Heart right ventricle (tissue), 16 donors: ENCODE measurements around the gene OSBPL8. TPM values are rescaled to one million over a fixed set of nuclear protein-coding genes. Genes with fewer than 3 reads are reported as not detected.

Source experiments
- ATAC-seq, 8 donors: fragments of 200-7000 bp; cut with Tn5 transposase; one replicate each; pipeline ENCODE4 v1.9.1; 2020; ENCODE audit warnings: mild to moderate bottlenecking in 8 of 8, moderate library complexity in 8 of 8, moderate number of reproducible peaks in 1 of 8
- DNase-seq, 2 donors: peaks; one replicate each; pipeline ENCODE4 v3.0.0-alpha.2; 2020
- H3K27ac ChIP-seq, 10 donors: fragments of 200-600 bp; sonication (generic) in 2 of 10; one replicate each; pipeline versions ENCODE4 v1.5.0 to v1.8.0; 2020 to 2022; ENCODE audit warnings: mild to moderate bottlenecking in 3 of 10
- H3K27me3 ChIP-seq, 7 donors: fragments of 200-600 bp; one replicate each; pipeline ENCODE4 v1.8.0; 2021 to 2022; ENCODE audit warnings: mild to moderate bottlenecking in 2 of 7
- H3K36me3 ChIP-seq, 9 donors: fragments of 200-600 bp; sonication (generic) in 1 of 9; one replicate each; pipeline versions ENCODE4 v1.5.0 to v1.8.0; 2020 to 2022; ENCODE audit warnings: mild to moderate bottlenecking in 2 of 9
- H3K4me1 ChIP-seq, 9 donors: fragments of 200-600 bp; sonication (generic) in 1 of 9; one replicate each; pipeline versions ENCODE4 v1.5.0 to v1.8.0; 2020 to 2022; ENCODE audit warnings: mild to moderate bottlenecking in 4 of 9
- H3K4me3 ChIP-seq, 10 donors: fragments of 200-600 bp; sonication (generic) in 2 of 10; one replicate each; pipeline versions ENCODE4 v1.5.0 to v1.8.0; 2020 to 2022; ENCODE audit warnings: mild to moderate bottlenecking in 7 of 10, moderate library complexity in 2 of 10
- H3K9me3 ChIP-seq, 11 donors: fragments of 200-600 bp in 10 of 11; sonication (generic) in 2 of 11; one replicate each; pipeline versions ENCODE4 v1.5.0 to v1.8.0; 2013 to 2022; ENCODE audit warnings: mild to moderate bottlenecking in 2 of 11, control low read depth in 1 of 11, moderate library complexity in 1 of 11
- CTCF ChIP-seq, 9 donors: fragments of 200-600 bp; sonication (generic) in 2 of 9; IDR thresholded peaks; one replicate each; pipeline versions ENCODE4 v1.5.0 to v1.8.0; 2021 to 2022; ENCODE audit warnings: antibody characterized with exemption in 9 of 9, mild to moderate bottlenecking in 5 of 9, moderate library complexity in 1 of 9
- WGBS, 2 donors: extraction: QIAGEN DNeasy Blood & Tissue Kit; methylation state at CpG; one replicate each; pipeline ENCODE4 v1.1.7; 2013; ENCODE audit warnings: inconsistent platforms in 1 of 2; 5-methylcytosine and 5-hydroxymethylcytosine counted together
- intact Hi-C, 10 donors: fragments of 100-400 bp; cut with DNase I; formaldehyde crosslinking; loops; one replicate each; pipeline versions ENCODE4 v1.11.1 to v1.14.2; 2022
- polyA plus RNA-seq, 2 donors: library from polyadenylated mRNA; stranded (reverse); fragments of 200-250 nt; gene quantifications; one replicate each; pipeline ENCODE4 v1.2.3, GENCODE V29; 2013
- total RNA-seq, 10 donors: library from RNA; stranded (reverse); fragmentation: NEBNext Ultra II Directional in 3 of 10; extraction: Animal tissue kit (Norgen Biotek cat#: 25700) in 3 of 10; gene quantifications; one replicate each; pipeline versions ENCODE4 v1.2.1 to v1.2.4, GENCODE V29; 2021 to 2023
- donor health status: Arrhythmogenic right ventricular cardiomyopathy.
- donor health status: ischemic (EF 13 %, LVEDD 7.1; RV severe dilation, severe dysfunction).
- donor health status: healthy with polysubstance abuse.
- donor health status: DM: no; HTN: yes; CAD: no.
- donor health status: DM: no; HTN: no; CAD: no.
- donor health status: ischemic (EF 25% LVEDD 6.9; RV normal size, moderate dysfunction).
- donor health status: ischemic (EF 25% LVEDD 5.7; RV mildly dilated, moderate dysfunction).
- donor health status: healthy.
- donor health status: DM: yes; HTN: yes; CAD: no.
- donor health status: Ischemic cardiomyopathy.
- donor health status: ischemic (EF 35%, LVEDD 5.7; RV mildly dilated, moderate dysfunction).
- donor health status: nonischemic (EF 11% LVEDD 7.7; RV severe dilation, severe dysfunction).
- donor health status: DM: yes; HTN: yes; CAD: no.
- donor health status: PGD.
- donor health status: ischemic (EF 29% LVEDD 5.4; RV normal size, mild dysfunction).
- donor health status: nonischemic (EF 23%, LVEDD 6.1; RV moderate dilation, normal function).

The OSBPL8 gene
- total and polyA plus RNA-seq, 12 donors, result 5.6 to 50.0 (median 33.3) TPM

- Histone ChIP-seq H3K9me3 (no peaks in the 10 kb centered on the region), H3K36me3 (no peaks in the 10 kb centered on the region), H3K4me1 (peaks cover 6 to 99% (median 57%) of the 10 kb centered on the region in 9 donors), H3K27me3 (no peaks in the 10 kb centered on the region), H3K4me3 (no peak overlapping the region), H3K27ac (no peak overlapping the region)
- ATAC-seq, result no peak
- intact Hi-C loops, result loop anchor here in 3 of 10 donors (10.0 kb wide), 5 partner anchors 87 to 1037 kb away; partner anchors contain the start of genes BBS10 (in 1 of the 3), KRR1 (in 1 of the 3) and NAP1L1 (in 1 of the 3)
- 86 to 91% methylated on average over 5 of the region's 5 CpGs for WGBS, 2 donors
- no peak for TF ChIP-seq CTCF (IDR thresholded peaks at IDR 0.05)
- DNase-seq, result no peak
Observed at GRCh38 chr12:76551482-76551888, 8.1 kb downstream of the OSBPL8 start.

GRCh38 chr12:76549131-76549530 is 10.4 kb downstream of the OSBPL8 start:
- H3K36me3 ChIP-seq, result no peaks in the 10 kb centered on the region
- DNase-seq, result no peak
- intact Hi-C loops, result no loop called here
- H3K9me3 ChIP-seq, result no peaks in the 10 kb centered on the region
- H3K4me1 ChIP-seq, result peaks cover 6 to 85% (median 46%) of the 10 kb centered on the region in 9 donors
- 78% methylated on average over 4 of the region's 4 CpGs for WGBS, 2 donors
- ATAC-seq, result no peak
- H3K27me3 ChIP-seq, result no peaks in the 10 kb centered on the region
- TF ChIP-seq CTCF (IDR thresholded peaks at IDR 0.05), result no peak
- no peak overlapping the region for H3K4me3 ChIP-seq
- H3K27ac ChIP-seq, result no peak overlapping the region

GRCh38 chr12:76548222-76548837 is 11.2 kb downstream of the OSBPL8 start:
- no peak overlapping the region for H3K4me3 ChIP-seq
- WGBS, 2 donors, result 82 to 89% methylated on average over 3 of the region's 3 CpGs
- TF ChIP-seq CTCF (IDR thresholded peaks at IDR 0.05), result no peak
- ATAC-seq (no peak), DNase-seq (no peak)
- peaks cover 6 to 80% (median 40%) of the 10 kb centered on the region in 9 donors for H3K4me1 ChIP-seq
- no peaks in the 10 kb centered on the region for H3K36me3 ChIP-seq
- H3K9me3 ChIP-seq, result no peaks in the 10 kb centered on the region
- intact Hi-C loops, result no loop called here
- no peak overlapping the region for H3K27ac ChIP-seq
- no peaks in the 10 kb centered on the region for H3K27me3 ChIP-seq

- no peak overlapping the region for H3K4me3 ChIP-seq
- ATAC-seq (no peak), DNase-seq (no peak)
- no peak for TF ChIP-seq CTCF (IDR thresholded peaks at IDR 0.05)
- no peak overlapping the region for H3K27ac ChIP-seq
- WGBS, 2 donors, result 87 to 94% methylated on average over 1 of the region's 1 CpG
- H3K27me3 ChIP-seq, result no peaks in the 10 kb centered on the region
- H3K4me1 ChIP-seq, result peaks cover 6 to 80% (median 36%) of the 10 kb centered on the region in 9 donors
- no peaks in the 10 kb centered on the region for H3K36me3 ChIP-seq
- intact Hi-C loops, result no loop called here
- no peaks in the 10 kb centered on the region for H3K9me3 ChIP-seq
Observed at GRCh38 chr12:76547526-76547925, 12.0 kb downstream of the OSBPL8 start.
